Fibroblast of lung (primary cell): ENCODE measurements around the gene PTPRM. TPM values are rescaled to one million over a fixed set of nuclear protein-coding genes. Genes with fewer than 3 reads are reported as not detected.
A peak's percentile ranks its signal among the peaks of the same experiment; 100 is the strongest.

Source experiments
- DNase-seq, 2 donors: peaks; one replicate each; pipeline versions ENCODE4 v3.0.0 to v3.0.0-alpha.2; 2010; ENCODE audit warnings: low read depth in 2 of 2
- H2AFZ ChIP-seq: 2 replicates; pipeline ENCODE4 v1.5.1; 2012; ENCODE audit warnings: low read length, control low read depth, inconsistent platforms
- H3K27ac ChIP-seq: 2 replicates; pipeline ENCODE4 v1.5.1; 2011; ENCODE audit warnings: low read length, control low read depth; ENCODE audit not compliant: insufficient read depth
- H3K27me3 ChIP-seq: 2 replicates; pipeline ENCODE4 v1.5.1; 2011; ENCODE audit warnings: mild to moderate bottlenecking, low read length; ENCODE audit not compliant: control insufficient read depth, insufficient read depth
- H3K36me3 ChIP-seq: 2 replicates; pipeline ENCODE4 v1.5.1; 2011; ENCODE audit warnings: low read length; ENCODE audit not compliant: control insufficient read depth, insufficient read depth
- H3K4me1 ChIP-seq: 2 replicates; pipeline ENCODE4 v1.5.1; 2011; ENCODE audit warnings: low read length; ENCODE audit not compliant: control insufficient read depth, insufficient read depth; ENCODE audit errors: extremely low read depth
- H3K4me2 ChIP-seq: 2 replicates; pipeline ENCODE4 v1.5.1; 2011; ENCODE audit warnings: low read length, control low read depth; ENCODE audit not compliant: insufficient read depth; ENCODE audit errors: extremely low read depth
- H3K4me3 ChIP-seq, 4 experiments: fragments of 200-600 bp in 1 of 4; sonication (generic) in 1 of 4; replicated peaks in 1 of 4; 2 replicates each; pipeline ENCODE4 v1.5.1; 2011 to 2016; ENCODE audit warnings: low read length in 4 of 4, low read depth in 3 of 4, mild to moderate bottlenecking in 3 of 4, control low read depth in 2 of 4, inconsistent platforms in 1 of 4, mixed read lengths in 1 of 4; ENCODE audit not compliant: insufficient read depth in 1 of 4; ENCODE audit errors: control extremely low read depth in 1 of 4
- H3K79me2 ChIP-seq: 2 replicates; pipeline ENCODE4 v1.5.1; 2012; ENCODE audit warnings: mild to moderate bottlenecking, low read length, inconsistent platforms; ENCODE audit not compliant: control insufficient read depth, insufficient read depth
- H3K9ac ChIP-seq: 2 replicates; pipeline ENCODE4 v1.5.1; 2011; ENCODE audit warnings: mild to moderate bottlenecking, low read length, control low read depth; ENCODE audit not compliant: insufficient read depth
- H3K9me3 ChIP-seq: 2 replicates; pipeline ENCODE4 v1.5.1; 2012; ENCODE audit warnings: low read depth, low read length; ENCODE audit not compliant: control insufficient read depth, insufficient read depth
- H4K20me1 ChIP-seq: 2 replicates; pipeline ENCODE4 v1.5.1; 2011; ENCODE audit warnings: low read length; ENCODE audit not compliant: control insufficient read depth, insufficient read depth; ENCODE audit errors: extremely low read depth
- EZH2 ChIP-seq: IDR thresholded peaks from 2 replicates; pipeline ENCODE4 v1.5.1; 2012; ENCODE audit warnings: low read length, control low read depth, mild to moderate bottlenecking; ENCODE audit errors: missing control alignments
- polyA plus RNA-seq, 2 donors: library from polyadenylated mRNA; depleted of rRNA in 1 of 2; stranded (reverse) in 1 of 2; unstranded in 1 of 2; fragments of >200 nt; gene quantifications; 2 replicates each; pipeline ENCODE4 v1.2.1, GENCODE V29; 2011 to 2012; ENCODE audit warnings: missing spikeins in 1 of 2
- total RNA-seq: library from RNA; depleted of rRNA; stranded (reverse); fragments of >200 nt; gene quantifications from 2 replicates; pipeline ENCODE4 v1.2.1, GENCODE V29; 2014
- TF ChIP-seq, protein P1 (sequence below), 2 donors: IDR thresholded peaks in 1 of 2; conservative IDR thresholded peaks in 1 of 2; 1 replicate in 1 of 2; 2 replicates in 1 of 2; pipeline ENCODE4 v1.5.1; 2011 to 2012; ENCODE audit warnings: low read length in 2 of 2, control low read depth in 1 of 2, inconsistent platforms in 1 of 2, low read depth in 1 of 2, mild to moderate bottlenecking in 1 of 2

PTPRM gene
- total and polyA plus RNA-seq, 2 donors (not counting 1 experiment from before 2014, with no cell fraction given), result 86.6 to 87.0 TPM

DNA sequence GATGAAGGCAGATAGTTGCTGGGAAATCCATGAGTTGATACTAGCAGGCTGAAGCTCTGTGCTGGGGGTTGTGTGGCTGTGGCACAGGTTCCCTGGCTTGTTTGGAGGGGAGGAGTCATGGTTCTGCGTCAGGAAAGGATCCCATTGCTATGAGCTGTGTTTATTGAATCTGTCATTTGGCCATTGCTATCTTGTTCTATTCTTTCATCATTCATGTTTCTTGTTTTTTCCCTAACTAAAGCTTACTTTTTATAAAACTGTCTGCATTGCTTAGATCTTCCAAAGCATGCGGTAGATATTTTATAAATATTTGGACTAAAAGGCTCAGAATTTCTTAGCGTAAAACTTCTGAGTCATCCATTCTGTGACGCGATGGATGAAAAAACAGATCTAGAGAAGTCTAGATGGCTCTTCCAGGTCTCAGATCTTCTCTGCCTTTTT, 335.3 kb downstream of the PTPRM start:
- H3K4me3 ChIP-seq, result no peak overlapping the region
- H4K20me1 ChIP-seq, result no peaks in the 10 kb centered on the region
- no peaks in the 10 kb centered on the region for H3K79me2 ChIP-seq
- H3K36me3 ChIP-seq, result no peaks in the 10 kb centered on the region
- peak overlapping the region; percentile 72 for H3K4me2 ChIP-seq
- no peak overlapping the region for H2AFZ ChIP-seq
- H3K4me1 ChIP-seq, result peaks cover 6% of the 10 kb centered on the region
- no peak for TF ChIP-seq EZH2
- TF ChIP-seq, protein P1, sequence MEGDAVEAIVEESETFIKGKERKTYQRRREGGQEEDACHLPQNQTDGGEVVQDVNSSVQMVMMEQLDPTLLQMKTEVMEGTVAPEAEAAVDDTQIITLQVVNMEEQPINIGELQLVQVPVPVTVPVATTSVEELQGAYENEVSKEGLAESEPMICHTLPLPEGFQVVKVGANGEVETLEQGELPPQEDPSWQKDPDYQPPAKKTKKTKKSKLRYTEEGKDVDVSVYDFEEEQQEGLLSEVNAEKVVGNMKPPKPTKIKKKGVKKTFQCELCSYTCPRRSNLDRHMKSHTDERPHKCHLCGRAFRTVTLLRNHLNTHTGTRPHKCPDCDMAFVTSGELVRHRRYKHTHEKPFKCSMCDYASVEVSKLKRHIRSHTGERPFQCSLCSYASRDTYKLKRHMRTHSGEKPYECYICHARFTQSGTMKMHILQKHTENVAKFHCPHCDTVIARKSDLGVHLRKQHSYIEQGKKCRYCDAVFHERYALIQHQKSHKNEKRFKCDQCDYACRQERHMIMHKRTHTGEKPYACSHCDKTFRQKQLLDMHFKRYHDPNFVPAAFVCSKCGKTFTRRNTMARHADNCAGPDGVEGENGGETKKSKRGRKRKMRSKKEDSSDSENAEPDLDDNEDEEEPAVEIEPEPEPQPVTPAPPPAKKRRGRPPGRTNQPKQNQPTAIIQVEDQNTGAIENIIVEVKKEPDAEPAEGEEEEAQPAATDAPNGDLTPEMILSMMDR (conservative IDR thresholded peaks at IDR 0.05 in 1 of 2, IDR thresholded peaks at IDR 0.05 in 1 of 2; ENCODE audit: low read depth in 1 of 2, low read length in 2 of 2), result no peak
- no peaks in the 10 kb centered on the region for H3K9me3 ChIP-seq
- no peaks in the 10 kb centered on the region for H3K27me3 ChIP-seq
- DNase-seq, result peak; percentile 63 to 97
- H3K27ac ChIP-seq, result peak overlapping the region; percentile 80
- no peak overlapping the region for H3K9ac ChIP-seq

DNA sequence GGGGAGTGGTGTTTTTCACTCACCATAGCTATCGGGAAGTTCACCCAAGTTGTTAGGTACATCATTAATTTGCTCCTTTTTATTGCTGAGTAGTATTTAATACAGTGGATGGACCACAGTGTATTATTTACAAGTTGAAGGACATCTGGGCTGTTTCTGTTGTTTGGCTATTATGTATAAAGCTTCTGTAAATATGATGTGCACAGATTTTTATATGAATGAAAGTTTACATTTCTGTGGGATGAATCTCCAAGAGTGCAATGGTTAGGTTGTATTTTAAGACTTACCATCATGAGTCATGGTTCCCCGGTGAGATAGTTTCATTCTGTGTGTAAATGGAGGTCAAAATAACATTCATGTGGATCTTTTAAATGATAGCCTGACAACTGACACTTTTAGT, 337.4 kb downstream of the PTPRM start:
- Histone ChIP-seq H3K4me1 (peaks cover 6% of the 10 kb centered on the region), H3K4me3 (no peak overlapping the region), H3K36me3 (no peaks in the 10 kb centered on the region), H3K9ac (no peak overlapping the region), H3K79me2 (no peaks in the 10 kb centered on the region), H3K9me3 (no peaks in the 10 kb centered on the region), H4K20me1 (no peaks in the 10 kb centered on the region), H2AFZ (no peak overlapping the region), H3K27me3 (no peaks in the 10 kb centered on the region), H3K4me2 (peak overlapping the region; percentile 20), H3K27ac (no peak overlapping the region)
- DNase-seq, result peak; percentile 80 to 84
- no peak for TF ChIP-seq EZH2
- TF ChIP-seq, protein P1 (conservative IDR thresholded peaks at IDR 0.05 in 1 of 2, IDR thresholded peaks at IDR 0.05 in 1 of 2; ENCODE audit: low read depth in 1 of 2, low read length in 2 of 2), result no peak

DNA sequence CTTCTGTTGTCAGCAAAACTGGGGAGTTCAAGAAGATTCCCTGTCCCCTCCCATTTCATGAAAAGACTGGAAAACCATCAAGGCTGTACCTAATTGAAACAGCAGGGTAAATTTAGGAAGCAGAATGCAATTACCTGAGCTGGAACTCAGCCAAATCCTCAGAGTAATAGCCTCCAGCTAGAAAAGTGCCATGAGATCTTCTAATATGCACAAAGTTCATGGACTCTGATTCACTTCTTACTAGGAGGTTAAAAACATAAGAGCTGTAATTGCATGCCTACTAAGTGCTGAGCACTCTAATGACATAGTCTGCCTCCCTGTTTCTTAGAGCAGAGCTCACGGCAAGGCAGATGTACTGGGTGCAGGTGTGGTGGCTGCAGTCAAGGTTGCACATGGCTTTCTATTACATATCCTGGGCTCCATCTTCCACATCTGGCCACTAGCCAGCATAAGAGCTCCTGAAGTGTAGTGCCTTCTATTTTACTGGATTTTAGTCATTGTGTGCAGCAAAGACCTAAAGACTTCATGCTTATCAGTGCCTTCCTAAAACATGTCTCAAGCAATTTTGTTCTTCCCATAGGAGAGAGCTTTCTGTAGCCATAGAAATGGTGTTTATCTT, 341.7 kb downstream of the PTPRM start:
- Histone ChIP-seq H3K4me3 (no peak overlapping the region), H3K9ac (no peak overlapping the region), H3K4me1 (no peaks in the 10 kb centered on the region), H3K27me3 (no peaks in the 10 kb centered on the region), H3K4me2 (no peak overlapping the region), H3K9me3 (no peaks in the 10 kb centered on the region), H2AFZ (no peak overlapping the region), H3K79me2 (no peaks in the 10 kb centered on the region), H3K27ac (no peak overlapping the region), H4K20me1 (no peaks in the 10 kb centered on the region), H3K36me3 (no peaks in the 10 kb centered on the region)
- TF ChIP-seq EZH2, result no peak
- no peak for DNase-seq
